ENCODE results near the gene LZTS3.
"Not testable (repeated sequence)": the region's sequence is repeated elsewhere in the genome, so short reads cannot be mapped to it uniquely, and the experiment has no call there.

The LZTS3 gene

DNA sequence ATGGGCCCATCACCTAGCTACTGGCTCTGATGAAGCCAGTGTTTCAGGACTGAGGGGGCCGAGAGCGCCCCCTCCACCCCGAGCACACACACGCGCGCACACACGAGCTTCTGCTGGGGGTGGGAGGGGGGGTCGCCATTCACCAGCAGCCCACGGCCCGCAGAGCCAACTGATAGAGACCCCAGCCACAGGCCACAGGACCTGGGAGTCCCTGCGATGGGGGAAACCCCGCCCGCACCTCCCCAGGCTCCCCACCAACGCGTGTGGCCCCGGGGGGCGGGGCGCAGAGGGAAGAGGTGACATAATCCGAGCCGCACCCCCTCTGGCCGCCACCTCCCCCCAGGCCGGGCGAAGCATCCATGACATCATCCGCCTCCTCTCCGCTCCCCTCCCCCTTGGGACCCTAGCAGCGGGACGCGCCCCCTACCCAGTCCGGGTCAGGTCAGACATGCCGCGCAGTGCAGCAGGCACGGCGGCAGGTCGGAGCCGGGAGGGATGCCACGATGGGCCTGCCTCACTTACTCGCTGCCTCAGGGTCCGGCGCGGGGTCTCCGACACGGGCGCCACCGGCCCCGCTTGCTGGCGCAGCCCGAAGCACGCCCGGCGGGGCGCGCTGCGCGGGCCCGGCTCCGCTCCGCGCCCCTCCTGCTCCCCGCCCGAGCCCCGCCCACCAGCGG lies at the start of gene LZTS3:
Gene LZTS3, minus strand, starts transcription at position 617 of the 677 bp plus-strand sequence. CDS start 6,386 bp downstream, outside the sequence.
- peak; percentile 86 for DNase-seq

DNA sequence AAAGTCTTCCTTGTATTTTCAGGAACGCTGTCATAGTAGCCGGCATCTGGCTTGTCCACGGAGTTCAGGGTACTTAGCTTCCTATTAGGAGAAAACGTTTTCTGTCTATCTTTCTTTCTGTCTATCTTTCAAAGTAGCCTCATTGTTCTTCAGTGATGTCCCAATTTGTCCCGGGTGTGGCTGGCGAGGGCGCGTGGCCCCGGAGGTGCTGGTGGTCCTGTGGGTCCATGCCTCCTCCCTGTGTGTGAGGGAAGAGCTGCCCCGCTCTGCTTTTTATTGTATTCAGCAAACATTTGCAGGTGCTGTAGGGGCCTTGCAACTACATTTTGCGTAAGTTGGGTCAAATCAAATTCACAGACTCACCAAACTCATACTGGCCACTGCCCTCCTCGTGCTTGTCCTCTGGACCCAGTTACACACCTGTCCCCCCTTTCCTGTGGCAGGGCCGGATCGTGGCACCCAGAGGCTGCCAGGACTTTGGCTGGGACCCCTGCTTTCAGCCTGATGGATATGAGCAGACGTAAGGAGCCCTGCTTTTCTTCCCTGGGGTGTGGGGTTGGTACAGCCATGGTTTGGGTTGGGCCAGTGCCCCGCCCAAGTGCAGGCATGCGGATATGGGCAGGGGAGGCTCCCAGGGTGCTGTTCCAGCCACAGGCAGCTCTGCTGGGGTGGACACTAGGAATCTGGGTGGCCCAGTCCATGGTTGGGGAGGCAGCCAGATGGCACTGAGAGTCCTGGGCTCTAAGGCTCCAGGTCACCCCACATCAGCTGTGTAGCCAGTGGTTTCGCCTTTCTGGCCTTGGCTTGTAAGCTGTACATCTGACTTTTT lies 48.3 kb upstream of the LZTS3 start:
- peak; percentile 77 for DNase-seq

DNA sequence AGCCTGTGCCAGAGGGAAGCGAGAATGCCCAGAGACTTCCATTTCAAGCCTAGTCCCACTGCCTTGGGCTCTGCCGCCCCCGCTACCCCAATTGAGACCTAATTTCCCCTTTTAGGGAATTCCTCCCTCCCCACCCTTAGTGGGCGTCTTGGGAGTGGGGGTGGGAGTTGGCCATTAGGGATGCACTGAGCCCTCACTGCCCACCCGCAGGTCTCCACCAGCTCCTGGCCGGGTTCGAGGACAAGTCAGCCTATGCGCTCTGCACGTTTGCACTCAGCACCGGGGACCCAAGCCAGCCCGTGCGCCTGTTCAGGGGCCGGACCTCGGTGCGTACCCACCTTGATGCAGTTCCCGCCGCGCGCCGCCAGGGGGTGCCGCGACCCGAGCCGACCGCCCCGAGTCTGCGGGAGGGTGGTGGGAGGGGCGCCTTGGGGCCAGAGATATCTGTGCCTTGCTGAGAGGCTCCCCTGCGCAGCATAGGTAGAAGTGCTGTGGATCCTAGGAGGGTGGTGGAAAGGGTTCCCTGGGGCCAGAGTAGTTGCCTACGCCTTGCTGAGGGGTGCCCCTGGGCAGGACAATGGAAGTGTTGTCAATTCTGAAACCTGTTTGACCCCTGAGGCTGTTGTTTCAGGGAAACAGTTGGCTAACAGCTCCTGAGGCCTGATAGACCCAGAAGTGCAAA lies 45.1 kb upstream of the LZTS3 start:
- peak; percentile 82 for DNase-seq

- not testable (repeated sequence) for DNase-seq
Measured at GRCh38 chr20:3215359-3215917, 42.1 kb upstream of the LZTS3 start.

GRCh38 chr20:3213226-3213625 lies 39.9 kb upstream of the LZTS3 start:
- no peak for DNase-seq

DNA sequence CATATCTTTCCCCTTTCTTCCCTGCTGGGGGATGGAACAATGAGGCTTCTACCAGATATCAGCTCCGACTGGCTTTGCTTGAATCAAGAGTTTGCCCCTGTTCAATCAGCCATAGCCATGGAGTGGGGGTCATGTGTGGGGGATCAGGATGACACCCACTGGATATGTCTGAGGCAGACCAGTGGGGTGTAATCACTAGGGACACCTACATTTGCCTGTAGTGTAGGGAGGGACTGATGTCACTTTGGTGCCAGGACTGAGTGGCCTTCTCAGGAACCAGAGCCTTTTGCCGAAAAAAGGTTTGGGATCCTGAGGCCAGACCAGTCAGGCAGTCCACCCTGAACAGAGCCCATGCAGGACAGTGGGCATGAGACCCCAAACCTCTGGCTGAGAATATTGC lies 37.0 kb upstream of the LZTS3 start:
- DNase-seq, result no peak

DNA sequence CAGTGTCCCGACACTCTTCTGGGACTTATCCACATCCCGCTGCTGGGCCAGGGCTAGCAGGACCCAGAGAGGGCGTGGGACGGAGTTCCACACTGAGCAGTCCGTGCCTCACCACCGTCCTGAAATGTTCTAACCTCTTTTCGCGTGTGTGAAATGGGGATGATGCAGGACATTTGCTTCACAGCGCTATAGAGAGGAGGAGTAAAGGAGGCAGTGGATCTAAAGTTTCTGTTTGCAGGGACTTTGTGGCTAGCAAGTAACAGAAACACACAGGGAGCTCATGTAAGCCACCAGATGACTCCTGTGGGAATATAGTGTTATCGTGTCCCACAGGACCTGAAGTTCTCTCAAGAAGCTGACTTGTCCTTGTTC lies 36.6 kb upstream of the LZTS3 start:
- DNase-seq, result peak; percentile 32

DNA sequence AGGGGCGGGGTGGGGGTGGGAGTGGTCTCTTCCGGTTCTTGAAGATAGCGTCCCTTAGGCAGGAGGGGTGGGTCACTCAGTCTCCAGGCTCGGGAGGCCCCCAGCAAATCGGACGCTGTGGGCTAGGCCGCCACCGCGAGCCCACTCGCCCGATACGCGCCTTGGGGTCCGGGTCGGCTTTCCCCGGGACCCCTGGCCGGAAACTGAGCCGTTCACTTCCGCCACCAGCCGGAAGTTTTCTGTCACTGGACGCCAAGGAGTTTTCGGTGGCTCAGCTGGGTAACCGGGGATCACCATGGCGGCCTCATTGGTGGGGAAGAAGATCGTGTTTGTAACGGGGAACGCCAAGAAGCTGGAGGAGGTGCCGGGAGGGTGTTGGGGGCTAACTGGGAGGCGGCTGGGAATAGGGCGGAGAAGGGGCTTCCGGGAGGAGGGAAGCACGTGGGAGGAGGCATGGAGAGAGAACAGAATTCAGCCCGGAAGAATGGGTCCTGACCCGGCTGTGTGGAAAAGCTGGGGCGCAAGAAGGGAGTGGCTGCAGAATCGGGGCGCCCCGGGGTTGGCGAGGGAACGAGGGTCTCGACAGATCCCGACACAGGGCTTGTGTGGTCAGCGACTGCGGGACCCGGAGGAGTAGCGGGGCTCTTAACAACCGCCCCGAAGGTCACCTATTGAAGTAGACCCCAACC lies 36.1 kb upstream of the LZTS3 start, which contains the start of gene ITPA:
Gene ITPA, plus strand, starts transcription at position 242 of the 689 bp plus-strand sequence. Its CDS starts 54 bp downstream, at position 296.
- peak; percentile 60 for DNase-seq

- peak; percentile 48 for DNase-seq
Measured at GRCh38 chr20:3208786-3209256, 35.5 kb upstream of the LZTS3 start.

GRCh38 chr20:3204124-3204794 lies 30.9 kb upstream of the LZTS3 start, which contains the start of gene DDRGK1:
DDRGK1 (minus strand) TSS chr20:3204682; CDS start chr20:3204627, 55 bp downstream.
- DNase-seq, result peak; percentile 95

DNA sequence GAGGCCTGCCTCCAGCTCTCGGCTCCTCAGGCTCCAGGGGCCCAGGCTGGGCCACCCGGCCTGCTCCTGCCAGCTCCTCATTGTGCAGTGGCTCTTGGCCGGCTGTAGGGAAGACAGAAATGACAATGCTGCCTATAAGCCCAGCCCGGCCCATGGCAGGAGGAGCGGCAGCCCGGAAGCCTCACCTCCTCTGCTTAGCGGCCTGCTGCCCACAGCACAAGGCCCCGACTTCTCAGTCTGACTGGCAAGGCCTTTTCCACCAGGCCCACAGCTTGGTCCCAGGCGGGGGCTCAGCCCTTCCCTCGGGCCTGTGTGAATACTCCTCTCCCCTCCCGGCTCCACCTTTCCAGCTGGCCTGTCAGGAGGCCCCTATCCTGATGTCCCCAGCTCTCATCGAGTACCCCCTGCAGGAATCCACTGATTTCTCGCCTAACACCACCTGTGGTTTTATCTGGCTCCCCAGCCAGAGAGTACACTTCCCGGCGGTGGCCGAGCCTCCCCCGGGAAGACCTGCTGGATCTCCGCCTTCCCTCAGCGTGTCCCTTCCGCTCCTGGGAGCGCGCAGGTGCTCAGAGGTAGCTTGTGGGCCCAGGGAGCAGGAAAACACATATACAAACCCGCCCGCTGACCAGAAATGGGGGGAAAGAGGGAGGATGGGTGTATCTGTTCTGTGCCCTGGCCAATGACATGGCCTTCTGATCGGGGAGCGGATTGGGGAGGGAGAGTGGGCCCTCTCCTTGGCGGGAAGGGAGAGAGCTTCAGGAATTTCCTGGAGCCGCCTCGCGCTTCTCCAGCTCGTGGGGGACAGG lies 30.2 kb upstream of the LZTS3 start:
- peak; percentile 85 for DNase-seq

- no peak for DNase-seq
Measured at GRCh38 chr20:3202965-3203314, 29.6 kb upstream of the LZTS3 start.

DNA sequence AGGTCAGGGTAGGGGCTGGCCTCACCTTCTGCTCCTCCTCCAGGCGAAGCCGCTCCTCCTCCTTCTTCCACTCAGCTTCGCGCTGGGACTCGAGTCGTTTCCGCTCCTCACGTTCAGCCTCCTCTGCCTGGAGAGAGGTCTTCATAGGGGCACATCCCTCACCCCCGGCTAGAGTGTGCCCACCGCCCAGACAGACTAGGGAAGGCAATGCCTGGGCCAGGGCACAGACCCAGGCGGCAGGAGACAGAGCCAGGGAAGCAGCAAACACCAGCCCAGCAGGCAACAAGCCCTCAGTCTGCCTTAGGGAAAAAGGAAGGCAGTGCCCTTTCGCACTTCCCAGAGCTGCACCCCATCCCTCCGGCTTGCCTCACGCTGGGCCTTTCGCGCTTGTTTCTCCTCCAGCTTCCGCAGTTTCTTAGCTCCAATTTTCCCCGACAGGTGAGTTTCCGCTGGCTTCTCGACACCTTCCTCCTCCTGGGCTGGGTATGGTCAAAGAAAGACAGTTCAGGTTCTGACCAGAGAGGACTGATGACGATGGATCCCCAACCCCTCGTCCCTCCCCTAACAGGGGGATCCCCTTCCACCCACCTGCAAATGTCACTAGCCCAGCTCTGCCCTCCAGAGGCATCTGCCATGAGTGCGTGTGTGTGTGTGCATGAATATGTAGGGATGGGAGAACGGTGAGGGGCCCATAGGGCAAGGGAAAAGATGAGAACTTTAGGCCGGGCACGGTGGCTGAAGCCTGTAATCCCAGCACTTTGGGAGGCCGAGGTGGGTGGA lies 26.8 kb upstream of the LZTS3 start:
- DNase-seq, result no peak

DNA sequence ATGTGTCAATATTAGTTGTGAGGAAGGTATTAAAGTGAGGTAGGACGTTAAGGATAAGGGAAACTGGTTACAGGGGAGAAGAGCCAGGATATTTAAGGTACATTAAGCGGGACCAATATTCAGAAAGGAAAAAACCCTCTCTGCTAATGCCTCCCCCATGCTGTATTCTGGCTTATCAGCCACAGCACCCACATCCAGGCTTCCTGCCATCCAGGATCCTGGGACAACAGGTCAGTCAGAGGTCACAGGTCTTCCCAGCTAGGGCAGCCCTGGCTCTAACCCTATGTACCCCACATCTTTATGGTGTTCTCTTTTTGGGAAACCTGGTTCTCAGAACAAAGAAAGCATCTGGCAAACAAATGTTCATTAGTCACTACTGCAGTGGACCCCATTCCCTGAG lies 25.9 kb upstream of the LZTS3 start:
- no peak for DNase-seq

GRCh38 chr20:3195590-3196237 lies 22.4 kb upstream of the LZTS3 start:
- no peak for DNase-seq

GRCh38 chr20:3194617-3195280 lies 21.4 kb upstream of the LZTS3 start:
- DNase-seq, result peak; percentile 76

GRCh38 chr20:3193806-3194616 lies 20.7 kb upstream of the LZTS3 start:
- peak; percentile 30 for DNase-seq

Data from DMS53 (cell line).